Epithelial cell of esophagus (primary cell): ENCODE measurements around the gene SKOR2.

Experiments
- DNase-seq: peaks from one replicate; pipeline ENCODE4 v3.0.0; 2010; ENCODE audit warnings: low read depth
- H3K4me3 ChIP-seq: 2 replicates; pipeline ENCODE4 v1.5.1; 2011; ENCODE audit warnings: mild to moderate bottlenecking, low read length, control low read depth
- CTCF ChIP-seq: IDR thresholded peaks from 2 replicates; pipeline ENCODE4 v1.5.1; 2011; ENCODE audit warnings: low read depth, mild to moderate bottlenecking, low read length, control low read depth, inconsistent platforms; ENCODE audit not compliant: insufficient read depth; ENCODE audit errors: missing control alignments

The SKOR2 gene

GRCh38 chr18:47264308-47264700 lies 12.8 kb upstream of the SKOR2 start:
- H3K4me3 ChIP-seq = no peak overlapping the region
- no peak for DNase-seq
- TF ChIP-seq CTCF = no peak

- DNase-seq = no peak
- no peak overlapping the region for H3K4me3 ChIP-seq
- TF ChIP-seq CTCF = no peak
These were observed 12.2 kb upstream of the SKOR2 start for GRCh38 chr18:47263430-47264307.

GRCh38 chr18:47263150-47263429 lies 11.6 kb upstream of the SKOR2 start:
- no peak for TF ChIP-seq CTCF
- no peak overlapping the region for H3K4me3 ChIP-seq
- no peak for DNase-seq

- DNase-seq = no peak
- no peak overlapping the region for H3K4me3 ChIP-seq
- TF ChIP-seq CTCF = no peak
These were observed 11.1 kb upstream of the SKOR2 start for GRCh38 chr18:47262301-47263149.

- no peak for TF ChIP-seq CTCF
- H3K4me3 ChIP-seq = no peak overlapping the region
- no peak for DNase-seq
These were observed 10.4 kb upstream of the SKOR2 start for GRCh38 chr18:47261902-47262300.

- no peak for DNase-seq
- no peak overlapping the region for H3K4me3 ChIP-seq
- no peak for TF ChIP-seq CTCF
These were observed 9.7 kb upstream of the SKOR2 start for GRCh38 chr18:47260924-47261701.
